HepG2 (cell line): ENCODE measurements around the gene ZNF138. TPM values are rescaled to one million over a fixed set of nuclear protein-coding genes. Genes with fewer than 3 reads are reported as not detected.

ENCODE experiments used
- ELF3 ChIP-seq: IDR thresholded peaks from 2 replicates; pipeline ENCODE4 v1.6.1; 2016; ENCODE audit warnings: missing genetic modification reagents, missing compliant biosample characterization
- EZH2 ChIP-seq: conservative IDR thresholded peaks from 2 replicates; pipeline ENCODE4 v1.6.1; 2012; ENCODE audit warnings: mild to moderate bottlenecking, low read depth, low read length, moderate library complexity
- GPBP1L1 ChIP-seq: sonication (generic); formaldehyde crosslinking; IDR thresholded peaks from 2 replicates; pipeline ENCODE4 v1.5.0; 2020; ENCODE audit warnings: mild to moderate bottlenecking, missing genetic modification reagents
- MED13 ChIP-seq: sonication (generic); formaldehyde crosslinking; IDR thresholded peaks from 2 replicates; pipeline ENCODE4 v1.5.0; 2020; ENCODE audit warnings: missing genetic modification reagents
- NFKBIZ ChIP-seq: IDR thresholded peaks from 2 replicates; pipeline ENCODE4 v1.6.1; 2018; ENCODE audit warnings: missing genetic modification reagents, missing compliant biosample characterization
- POLR2G ChIP-seq: fragments of 200-400 bp; formaldehyde crosslinking; IDR thresholded peaks from 2 replicates; pipeline ENCODE4 v1.6.1; 2018; ENCODE audit warnings: mild to moderate bottlenecking, low read depth, low read length, moderate library complexity
- RFX1 ChIP-seq: fragments of 450-650 bp; IDR thresholded peaks from 2 replicates; pipeline ENCODE4 v1.6.1; 2017
- SMAD3 ChIP-seq: sonication (generic); formaldehyde crosslinking; IDR thresholded peaks from 2 replicates; pipeline ENCODE4 v1.4.0; 2020; ENCODE audit warnings: missing genetic modification reagents
- SRY ChIP-seq: sonication (generic); formaldehyde crosslinking; IDR thresholded peaks from 2 replicates; pipeline ENCODE4 v1.8.0; 2022; ENCODE audit warnings: mild to moderate bottlenecking, missing genetic modification reagents
- STAG1 ChIP-seq: sonication (generic); formaldehyde crosslinking; IDR thresholded peaks from 2 replicates; pipeline ENCODE4 v1.4.0; 2020; ENCODE audit warnings: missing genetic modification reagents
- ZFP82 ChIP-seq: sonication (generic); formaldehyde crosslinking; IDR thresholded peaks from 2 replicates; pipeline ENCODE4 v1.5.1; 2020; ENCODE audit warnings: mild to moderate bottlenecking, missing genetic modification reagents, borderline replicate concordance
- ZNF180 ChIP-seq: sonication (generic); formaldehyde crosslinking; IDR thresholded peaks from 2 replicates; pipeline ENCODE4 v1.4.0; 2020; ENCODE audit warnings: low read depth, missing genetic modification reagents, borderline replicate concordance
- ZNF282 ChIP-seq: fragments of 450-650 bp; IDR thresholded peaks from 2 replicates; pipeline ENCODE4 v1.6.1; 2018; ENCODE audit not compliant: partially characterized antibody
- ZNF331 ChIP-seq: sonication (generic); formaldehyde crosslinking; IDR thresholded peaks from 2 replicates; pipeline ENCODE4 v1.4.0; 2020; ENCODE audit warnings: missing genetic modification reagents
- ZNF333 ChIP-seq: sonication (generic); formaldehyde crosslinking; IDR thresholded peaks from 2 replicates; pipeline ENCODE4 v1.4.0; 2020; ENCODE audit warnings: mild to moderate bottlenecking, missing genetic modification reagents, borderline replicate concordance
- ZNF709 ChIP-seq: sonication (generic); formaldehyde crosslinking; IDR thresholded peaks from 2 replicates; pipeline ENCODE4 v1.5.0; 2020; ENCODE audit warnings: mild to moderate bottlenecking, missing genetic modification reagents
- ZNF747 ChIP-seq: sonication (generic); formaldehyde crosslinking; IDR thresholded peaks from 2 replicates; pipeline ENCODE4 v1.8.1; 2023; ENCODE audit warnings: missing genetic modification reagents, mild to moderate bottlenecking, borderline replicate concordance
- ZNF75D ChIP-seq: sonication (generic); formaldehyde crosslinking; IDR thresholded peaks from 2 replicates; pipeline ENCODE4 v1.8.1; 2023; ENCODE audit warnings: missing genetic modification reagents, mild to moderate bottlenecking, borderline replicate concordance
- ZNF770 ChIP-seq: sonication (generic); formaldehyde crosslinking; IDR thresholded peaks from 2 replicates; pipeline ENCODE4 v1.5.0; 2020; ENCODE audit warnings: mild to moderate bottlenecking, missing genetic modification reagents
- ZNF792 ChIP-seq: IDR thresholded peaks from 2 replicates; pipeline ENCODE4 v1.6.1; 2016
- ZNF839 ChIP-seq: sonication (generic); formaldehyde crosslinking; IDR thresholded peaks from 2 replicates; pipeline ENCODE4 v1.4.0; 2020; ENCODE audit warnings: missing genetic modification reagents, mild to moderate bottlenecking, borderline replicate concordance
- polyA plus RNA-seq, 8 experiments: library from polyadenylated mRNA; depleted of rRNA in 3 of 8; stranded (reverse) in 7 of 8; unstranded in 1 of 8; fragments of >200 nt; fragmentation: Illumina TruSeq in 4 of 8; extraction: Trizol in 4 of 8; gene quantifications; 2 replicates each; pipeline versions ENCODE4 v1.2.1 to v1.2.3, GENCODE V29; 2011 to 2016; ENCODE audit warnings: low read depth in 4 of 8, missing spikeins in 1 of 8, mixed read lengths in 1 of 8; ENCODE audit not compliant: insufficient read depth in 1 of 8
- total RNA-seq, 5 experiments: library from RNA; depleted of rRNA; stranded (reverse); fragments of >200 nt; fragmentation: Illumina TruSeq; extraction: Trizol; gene quantifications; 2 replicates each; pipeline ENCODE4 v1.2.3, GENCODE V29; 2016; ENCODE audit warnings: low read depth in 1 of 5
- TF ChIP-seq, protein P1 (sequence below): sonication (generic); formaldehyde crosslinking; conservative IDR thresholded peaks from 2 replicates; pipeline ENCODE4 v1.4.0; 2020; ENCODE audit warnings: missing genetic modification reagents
- TF ChIP-seq, protein P2 (sequence below): sonication (generic); formaldehyde crosslinking; IDR thresholded peaks from 2 replicates; pipeline ENCODE4 v1.4.0; 2020; ENCODE audit warnings: missing genetic modification reagents, borderline replicate concordance

ZNF138 gene
- total and polyA plus RNA-seq, 2 of the 13 experiments (the other 11 are each of a cell fraction or from before 2014, with no cell fraction given) = 2.7 to 5.8 TPM

DNA sequence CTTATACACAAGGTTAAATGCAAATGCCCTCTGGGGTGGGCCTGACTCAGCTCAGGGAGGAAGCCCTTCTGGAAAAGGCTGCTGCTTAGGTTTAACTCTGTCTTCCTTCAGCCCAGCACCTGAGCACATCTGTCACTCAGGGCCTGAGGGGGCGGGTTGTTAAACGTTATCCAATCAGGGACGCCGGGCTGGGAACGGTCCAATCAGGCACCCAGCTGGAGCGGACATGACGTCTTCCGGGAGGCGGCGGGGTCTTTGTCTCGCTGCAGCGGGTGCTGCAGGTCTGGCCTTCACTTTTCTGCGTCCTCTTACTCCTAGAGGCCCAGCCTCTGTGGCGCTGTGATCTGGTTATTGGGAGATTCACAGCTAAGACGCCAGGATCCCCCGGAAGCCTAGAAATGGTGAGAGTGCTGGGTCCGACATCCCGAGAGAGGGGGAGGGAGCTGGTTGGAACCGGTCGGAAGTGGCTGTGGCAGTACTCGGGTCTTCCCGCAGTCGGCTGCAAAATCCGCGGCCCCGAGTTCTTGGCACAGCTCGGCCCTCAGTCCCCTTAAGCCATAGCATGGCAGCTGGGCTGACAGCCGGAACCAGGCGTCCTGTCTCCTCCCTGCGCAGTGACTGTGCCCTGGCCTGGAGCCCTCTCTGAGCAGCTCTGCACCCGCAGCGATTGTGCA is at the start of gene ZNF138 (continued):
- no peak for TF ChIP-seq ZNF75D (CRISPR knock-in tag)
- TF ChIP-seq, protein P1, sequence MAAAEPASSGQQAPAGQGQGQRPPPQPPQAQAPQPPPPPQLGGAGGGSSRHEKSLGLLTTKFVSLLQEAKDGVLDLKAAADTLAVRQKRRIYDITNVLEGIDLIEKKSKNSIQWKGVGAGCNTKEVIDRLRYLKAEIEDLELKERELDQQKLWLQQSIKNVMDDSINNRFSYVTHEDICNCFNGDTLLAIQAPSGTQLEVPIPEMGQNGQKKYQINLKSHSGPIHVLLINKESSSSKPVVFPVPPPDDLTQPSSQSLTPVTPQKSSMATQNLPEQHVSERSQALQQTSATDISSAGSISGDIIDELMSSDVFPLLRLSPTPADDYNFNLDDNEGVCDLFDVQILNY (CRISPR knock-in tag) = peak; percentile 82; the same call in 1 of the 2 replicates
- no peak for TF ChIP-seq ZNF180 (CRISPR knock-in tag)
- peak; percentile 98 for TF ChIP-seq ZNF770 (CRISPR knock-in tag)
- no peak for TF ChIP-seq STAG1 (CRISPR knock-in tag)
- no peak for TF ChIP-seq ZNF792
- TF ChIP-seq GPBP1L1 (CRISPR knock-in tag) = no peak
- TF ChIP-seq NFKBIZ (CRISPR knock-in tag) = no peak
- TF ChIP-seq ZNF333 = 0 out of 2 replicates have a peak, but pooled peaks have one; percentile 29
- peak; percentile 85 for TF ChIP-seq ZNF709 (CRISPR knock-in tag)
- no peak for TF ChIP-seq ZNF839 (CRISPR knock-in tag)
- TF ChIP-seq MED13 (CRISPR knock-in tag) = no peak
- TF ChIP-seq SMAD3 (CRISPR knock-in tag) = no peak
- no peak for TF ChIP-seq ZNF282
- TF ChIP-seq ZNF747 = 0 out of 2 replicates have a peak, but pooled peaks have one; percentile 32
- TF ChIP-seq ZFP82 (CRISPR knock-in tag) = no peak
- peak; percentile 81 for TF ChIP-seq POLR2G
- TF ChIP-seq SRY (CRISPR knock-in tag) = peak; percentile 83; the same call in 1 of the 2 replicates
- no peak for TF ChIP-seq ELF3 (CRISPR knock-in tag)
- TF ChIP-seq, protein P2, sequence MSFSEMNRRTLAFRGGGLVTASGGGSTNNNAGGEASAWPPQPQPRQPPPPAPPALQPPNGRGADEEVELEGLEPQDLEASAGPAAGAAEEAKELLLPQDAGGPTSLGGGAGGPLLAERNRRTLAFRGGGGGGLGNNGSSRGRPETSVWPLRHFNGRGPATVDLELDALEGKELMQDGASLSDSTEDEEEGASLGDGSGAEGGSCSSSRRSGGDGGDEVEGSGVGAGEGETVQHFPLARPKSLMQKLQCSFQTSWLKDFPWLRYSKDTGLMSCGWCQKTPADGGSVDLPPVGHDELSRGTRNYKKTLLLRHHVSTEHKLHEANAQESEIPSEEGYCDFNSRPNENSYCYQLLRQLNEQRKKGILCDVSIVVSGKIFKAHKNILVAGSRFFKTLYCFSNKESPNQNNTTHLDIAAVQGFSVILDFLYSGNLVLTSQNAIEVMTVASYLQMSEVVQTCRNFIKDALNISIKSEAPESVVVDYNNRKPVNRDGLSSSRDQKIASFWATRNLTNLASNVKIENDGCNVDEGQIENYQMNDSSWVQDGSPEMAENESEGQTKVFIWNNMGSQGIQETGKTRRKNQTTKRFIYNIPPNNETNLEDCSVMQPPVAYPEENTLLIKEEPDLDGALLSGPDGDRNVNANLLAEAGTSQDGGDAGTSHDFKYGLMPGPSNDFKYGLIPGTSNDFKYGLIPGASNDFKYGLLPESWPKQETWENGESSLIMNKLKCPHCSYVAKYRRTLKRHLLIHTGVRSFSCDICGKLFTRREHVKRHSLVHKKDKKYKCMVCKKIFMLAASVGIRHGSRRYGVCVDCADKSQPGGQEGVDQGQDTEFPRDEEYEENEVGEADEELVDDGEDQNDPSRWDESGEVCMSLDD (CRISPR knock-in tag) = no peak
- TF ChIP-seq RFX1 = no peak
- no peak for TF ChIP-seq ZNF331 (CRISPR knock-in tag)
- no peak for TF ChIP-seq EZH2
